HG03521 (cell line): ENCODE results near the gene DHRS3.
"Not testable (repeated sequence)": the region's sequence is repeated elsewhere in the genome, so short reads cannot be mapped to it uniquely, and the experiment has no call there.

Experiments
- ATAC-seq: cut with Tn5 transposase; IDR thresholded peaks from one replicate; pipeline ENCODE4 v1.9.1; 2021; ENCODE audit warnings: mild to moderate bottlenecking, moderate library complexity; ENCODE audit not compliant: unreplicated experiment

DHRS3 gene

GRCh38 chr1:12580054-12580887, 37.7 kb downstream of the DHRS3 start:
- ATAC-seq = no peak

GRCh38 chr1:12578860-12579422, 39.1 kb downstream of the DHRS3 start:
- ATAC-seq = no peak

- ATAC-seq = no peak
Measured at GRCh38 chr1:12577020-12577419, 41.0 kb downstream of the DHRS3 start.

GRCh38 chr1:12574757-12575139, 43.3 kb downstream of the DHRS3 start:
- no peak for ATAC-seq

GRCh38 chr1:12573015-12573825, 44.8 kb downstream of the DHRS3 start:
- ATAC-seq = no peak

GRCh38 chr1:12572522-12572921, 45.5 kb downstream of the DHRS3 start:
- ATAC-seq = no peak

GRCh38 chr1:12570291-12570690, 47.7 kb downstream of the DHRS3 start:
- ATAC-seq = no peak

- no peak for ATAC-seq
Measured at GRCh38 chr1:12568009-12568767, 49.8 kb downstream of the DHRS3 start.

- ATAC-seq = no peak
Measured at GRCh38 chr1:12567288-12567819, 50.7 kb downstream of the DHRS3 start.

- no peak for ATAC-seq
Measured at GRCh38 chr1:12566484-12567287, 51.3 kb downstream of the DHRS3 start.

- ATAC-seq = no peak
Measured at GRCh38 chr1:12565966-12566352, 52.1 kb downstream of the DHRS3 start.

- ATAC-seq = no peak
Measured at GRCh38 chr1:12565094-12565965, 52.7 kb downstream of the DHRS3 start.

- ATAC-seq = not testable (repeated sequence)
Measured at GRCh38 chr1:12564251-12564650, 53.8 kb downstream of the DHRS3 start.

GRCh38 chr1:12562955-12563576, 54.9 kb downstream of the DHRS3 start:
- ATAC-seq = no peak

GRCh38 chr1:12561121-12561520, 56.9 kb downstream of the DHRS3 start:
- ATAC-seq = no peak

- no peak for ATAC-seq
Measured at GRCh38 chr1:12556957-12557935, 60.8 kb downstream of the DHRS3 start.

- no peak for ATAC-seq
Measured at GRCh38 chr1:12556368-12556930, 61.6 kb downstream of the DHRS3 start.
